Transverse colon (tissue), 3 donors: ENCODE data around the gene LMO7.

ENCODE experiments used
- CTCF ChIP-seq, 5 experiments: fragments of 200-600 bp in 3 of 5; fragments of 450-650 bp in 2 of 5; sonication (generic) in 3 of 5; IDR thresholded peaks; 1 replicate in 2 of 5; 2 replicates in 3 of 5; pipeline ENCODE4 v1.5.1; 2016 to 2017; ENCODE audit warnings: antibody characterized with exemption in 5 of 5, inconsistent platforms in 3 of 5, mild to moderate bottlenecking in 2 of 5, moderate library complexity in 1 of 5
- POLR2A ChIP-seq: fragments of 450-650 bp; IDR thresholded peaks from one replicate; pipeline ENCODE4 v1.6.1; 2016; ENCODE audit warnings: antibody characterized with exemption, mild to moderate bottlenecking, moderate library complexity

GRCh38 chr13:75774176-75774575 lies 138.0 kb downstream of the LMO7 start:
- no peak for TF ChIP-seq CTCF (IDR thresholded peaks at IDR 0.05)
- TF ChIP-seq POLR2A = no peak
